Ramos (cell line): ENCODE data around the gene VAPB.

Experiments used
- in situ Hi-C: fragments of 300-500 bp; cut with MboI; formaldehyde crosslinking; loops from one replicate; pipeline ENCODE4 v1.14.3; 2022; ENCODE audit warnings: low sequenced_read_pairs; ENCODE audit not compliant: unreplicated experiment

The VAPB gene

DNA sequence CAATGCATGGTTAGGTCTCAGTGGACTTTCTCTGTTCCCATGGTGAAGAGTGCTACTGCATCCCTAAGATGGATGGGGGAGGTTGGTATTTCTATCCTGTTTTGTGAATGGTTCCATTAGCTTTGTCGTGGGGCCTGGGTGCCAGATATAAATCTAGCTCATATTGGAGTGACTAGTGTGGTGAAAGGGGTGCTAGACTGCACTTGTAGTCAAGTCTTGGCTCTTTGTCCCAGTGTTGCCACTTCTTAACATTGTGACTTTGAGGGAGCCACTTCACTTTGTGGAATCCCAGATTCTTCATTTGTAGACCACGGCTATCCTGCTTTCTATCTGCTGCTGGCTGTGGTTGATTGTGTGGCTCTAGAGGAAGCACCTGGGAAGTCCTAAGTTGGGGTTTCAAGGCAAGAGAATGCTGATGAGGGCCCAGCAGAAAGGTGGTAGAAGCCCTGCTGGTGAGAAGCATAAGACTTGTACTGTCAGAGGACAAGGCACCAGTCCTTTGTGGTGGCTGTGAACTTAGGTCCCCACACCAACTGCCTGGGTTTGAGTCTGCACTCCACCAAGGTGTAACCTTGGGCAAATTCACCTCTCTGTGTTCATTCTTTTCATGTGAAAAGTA is 44.1 kb downstream of the VAPB start:
- in situ Hi-C loops, result no loop called here

- in situ Hi-C loops, result no loop called here
These were observed 44.7 kb downstream of the VAPB start for GRCh38 chr20:58433759-58434158.

DNA sequence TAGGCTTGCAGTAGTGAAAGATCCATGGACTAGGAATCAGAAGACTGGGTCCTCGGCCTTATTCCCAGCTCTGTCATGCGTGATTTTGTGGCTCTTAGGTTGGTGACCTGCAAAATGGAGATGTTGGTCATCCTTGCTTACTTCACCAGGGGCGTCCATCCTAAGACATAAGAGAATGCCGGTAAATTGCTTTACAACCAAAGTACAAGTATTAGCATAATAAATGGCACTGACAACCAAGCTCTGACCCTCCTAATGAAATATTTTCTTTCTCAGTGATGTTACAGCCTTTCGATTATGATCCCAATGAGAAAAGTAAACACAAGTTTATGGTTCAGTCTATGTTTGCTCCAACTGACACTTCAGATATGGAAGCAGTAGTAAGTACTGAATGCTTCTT is 45.3 kb downstream of the VAPB start:
- in situ Hi-C loops, result no loop called here

- in situ Hi-C loops, result no loop called here
These were observed 46.2 kb downstream of the VAPB start for GRCh38 chr20:58435237-58435636.

GRCh38 chr20:58436868-58437645 is 48.0 kb downstream of the VAPB start:
- in situ Hi-C loops, result no loop called here

DNA sequence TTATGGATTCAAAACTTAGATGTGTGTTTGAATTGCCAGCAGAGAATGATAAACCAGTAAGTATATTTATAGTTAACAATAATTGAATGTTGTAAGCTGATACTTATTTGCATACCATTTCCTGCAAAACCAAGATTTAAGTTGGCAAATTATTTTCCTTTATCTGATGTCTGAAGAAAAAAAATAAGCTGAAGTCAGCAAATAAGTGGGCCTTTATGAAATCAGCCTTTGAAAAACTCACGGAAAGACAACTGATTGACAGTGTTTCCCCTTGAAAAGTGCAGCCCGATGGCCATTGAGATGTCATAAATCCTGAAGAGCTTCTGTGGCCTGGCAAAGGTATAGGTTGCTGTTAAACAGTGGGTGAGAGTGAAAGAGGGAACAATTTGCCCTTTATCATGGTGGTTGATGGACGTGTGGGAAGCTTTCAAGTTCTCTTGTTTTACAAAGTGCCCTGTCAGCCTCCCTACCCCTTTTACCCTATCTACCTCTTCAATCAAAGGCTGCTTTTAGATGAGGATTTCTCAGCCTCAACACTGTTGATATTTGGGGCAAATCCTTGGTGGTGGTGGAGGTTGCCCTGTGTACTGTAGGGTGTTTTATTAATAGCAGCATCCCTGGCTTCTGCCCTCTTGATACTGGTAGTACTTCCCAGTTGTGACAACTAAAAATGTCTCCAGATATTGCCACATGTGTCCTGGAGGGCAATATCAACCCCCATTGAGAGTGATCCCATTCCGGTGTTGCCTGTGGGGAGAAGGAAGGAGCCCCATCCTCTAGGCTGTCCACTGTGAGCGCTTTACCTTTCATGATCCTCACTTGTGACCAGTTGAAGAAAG is 50.2 kb downstream of the VAPB start:
- in situ Hi-C loops, result no loop called here

GRCh38 chr20:58440021-58440767 is 51.2 kb downstream of the VAPB start:
- in situ Hi-C loops, result loop anchor here (10.0 kb wide), 1 partner anchor 195 kb away; no protein-coding TSS in a partner anchor

DNA sequence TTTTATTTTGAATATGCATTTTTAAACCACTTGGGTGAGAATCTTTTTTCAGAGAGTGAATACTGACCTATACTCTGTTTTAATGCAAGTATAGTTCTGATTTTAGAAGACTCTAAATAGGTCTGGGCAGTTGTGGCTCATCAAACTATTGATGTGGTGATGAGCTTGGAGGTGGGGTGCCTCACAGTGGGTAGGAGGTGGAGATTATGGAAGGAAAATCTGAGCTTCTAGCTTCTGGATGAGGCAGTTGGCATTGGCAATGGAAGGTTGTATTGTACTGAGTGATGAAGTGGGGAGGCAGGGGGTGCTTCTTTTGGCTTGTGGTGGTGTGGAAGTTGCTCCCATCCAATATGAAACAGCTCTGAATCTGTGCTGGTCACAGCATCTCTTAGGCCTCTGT is 52.7 kb downstream of the VAPB start:
- in situ Hi-C loops, result loop anchor here (10.0 kb wide), 1 partner anchor 197 kb away; no protein-coding TSS in a partner anchor

GRCh38 chr20:58444746-58445255 is 55.8 kb downstream of the VAPB start:
- in situ Hi-C loops, result loop anchor here (10.0 kb wide), 1 partner anchor 200 kb away; no protein-coding TSS in a partner anchor

GRCh38 chr20:58446264-58446959 is 57.4 kb downstream of the VAPB start:
- in situ Hi-C loops, result loop anchor here (10.0 kb wide), 1 partner anchor 202 kb away; no protein-coding TSS in a partner anchor

- in situ Hi-C loops, result loop anchor here (10.0 kb wide), 1 partner anchor 202 kb away; no protein-coding TSS in a partner anchor
These were observed 57.9 kb downstream of the VAPB start for GRCh38 chr20:58446960-58447265.

- in situ Hi-C loops, result loop anchor here (10.0 kb wide), 1 partner anchor 203 kb away; no protein-coding TSS in a partner anchor
These were observed 58.7 kb downstream of the VAPB start for GRCh38 chr20:58447511-58448391.

GRCh38 chr20:58448958-58449357 is 59.9 kb downstream of the VAPB start:
- in situ Hi-C loops, result loop anchor here (10.0 kb wide), 1 partner anchor 204 kb away; no protein-coding TSS in a partner anchor

DNA sequence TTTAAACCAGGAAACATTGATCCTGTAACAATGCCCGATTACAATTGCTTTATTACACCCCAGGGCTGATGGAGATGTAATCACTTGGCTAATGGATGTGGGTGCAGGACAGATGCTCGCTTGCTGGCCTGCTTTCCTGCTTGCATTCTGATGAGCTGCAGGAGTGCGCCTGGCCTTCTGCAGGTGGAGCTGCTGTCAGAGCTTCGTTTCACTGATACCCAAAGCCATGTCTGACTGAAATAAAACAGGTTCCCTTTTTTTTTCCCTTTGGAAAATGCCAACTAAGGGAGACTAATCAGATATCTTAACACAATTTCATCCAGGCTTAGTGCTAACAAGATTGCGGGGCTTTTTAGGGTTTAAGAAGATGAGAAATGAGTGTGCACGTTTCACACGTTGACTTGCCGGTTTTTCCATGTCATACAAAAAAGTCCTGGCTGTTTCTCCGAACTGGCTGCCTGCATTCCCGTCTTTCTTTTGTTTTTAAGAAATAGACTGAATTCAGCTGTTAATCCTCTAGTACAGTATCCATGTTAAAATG is 60.7 kb downstream of the VAPB start:
- in situ Hi-C loops, result loop anchor here (10.0 kb wide), 1 partner anchor 205 kb away; no protein-coding TSS in a partner anchor

GRCh38 chr20:58450254-58450653 is 61.2 kb downstream of the VAPB start:
- in situ Hi-C loops, result no loop called here

DNA sequence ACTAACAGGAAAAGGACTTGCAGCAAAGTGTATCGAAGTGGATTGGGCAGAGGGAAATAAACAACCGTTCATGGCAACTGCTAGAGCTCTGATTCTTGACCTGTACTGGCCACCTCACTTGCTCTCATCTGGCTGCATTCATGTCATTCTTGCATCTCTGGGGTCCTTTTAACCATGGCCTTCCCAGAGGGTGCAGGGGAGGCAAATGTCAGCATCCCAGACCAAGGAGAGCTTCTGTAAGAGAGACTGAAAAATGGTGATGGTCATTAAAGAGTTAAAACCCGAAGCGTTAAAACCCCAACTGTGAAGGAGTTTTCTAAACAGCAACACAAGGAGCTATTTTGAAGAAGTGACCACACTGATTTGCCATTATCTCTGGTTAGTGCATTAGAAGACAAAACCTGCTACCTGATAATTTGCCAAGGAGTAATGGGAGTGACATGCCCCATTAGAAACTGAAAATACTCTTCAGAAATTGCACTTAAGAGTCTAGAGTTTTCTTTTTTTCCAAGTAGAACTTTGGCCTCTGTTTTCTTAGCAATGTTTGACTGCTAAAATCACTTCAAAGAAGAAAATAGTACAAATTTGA is 63.7 kb downstream of the VAPB start:
- in situ Hi-C loops, result no loop called here

DNA sequence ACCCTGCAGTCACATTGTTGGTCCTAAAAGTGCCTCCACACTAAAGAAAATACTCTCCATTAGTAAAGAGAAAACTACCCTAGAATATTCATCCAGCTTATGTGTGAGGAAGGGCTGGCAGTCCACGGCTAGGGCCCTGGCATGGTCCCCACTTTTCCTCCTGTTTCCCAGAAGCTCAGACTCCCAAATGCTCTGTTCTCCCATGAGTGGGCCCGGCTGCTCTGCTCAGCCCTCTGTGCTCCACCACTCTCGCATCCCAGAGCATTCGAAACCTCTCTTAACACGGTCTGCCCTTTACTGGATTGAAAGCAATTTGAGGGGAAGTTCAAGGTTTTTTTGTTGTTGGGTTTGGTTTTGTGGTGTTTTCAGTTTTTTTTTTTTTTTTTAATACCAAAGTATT is 64.4 kb downstream of the VAPB start:
- in situ Hi-C loops, result no loop called here

DNA sequence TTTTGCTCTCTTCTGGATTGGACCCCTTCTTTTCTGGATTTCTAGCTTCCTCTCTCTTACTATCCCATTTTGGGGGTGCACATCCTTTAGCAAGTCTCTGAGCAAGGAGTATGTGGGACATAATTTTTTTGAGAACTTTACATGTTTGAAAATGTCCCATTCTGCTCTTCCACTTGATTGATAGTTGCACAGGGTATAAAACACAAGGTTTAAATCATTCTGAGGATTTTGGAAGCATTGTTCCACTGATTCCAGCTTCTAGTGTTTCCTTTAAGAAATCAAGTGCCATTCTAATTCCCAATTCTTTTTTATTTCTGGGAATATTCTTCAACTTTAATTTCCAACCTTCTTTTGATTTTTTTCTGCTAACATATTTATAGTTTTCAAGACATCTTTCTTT is 65.4 kb downstream of the VAPB start:
- in situ Hi-C loops, result no loop called here
